Fibroblast of lung (primary cell): Measurements from ENCODE around the gene SSPN.

Source experiments
- CTCF ChIP-seq, 2 donors: IDR thresholded peaks in 1 of 2; conservative IDR thresholded peaks in 1 of 2; 1 replicate in 1 of 2; 2 replicates in 1 of 2; pipeline ENCODE4 v1.5.1; 2011 to 2012; ENCODE audit warnings: low read length in 2 of 2, control low read depth in 1 of 2, inconsistent platforms in 1 of 2, low read depth in 1 of 2, mild to moderate bottlenecking in 1 of 2
- EZH2 ChIP-seq: IDR thresholded peaks from 2 replicates; pipeline ENCODE4 v1.5.1; 2012; ENCODE audit warnings: low read length, control low read depth, mild to moderate bottlenecking; ENCODE audit errors: missing control alignments

DNA sequence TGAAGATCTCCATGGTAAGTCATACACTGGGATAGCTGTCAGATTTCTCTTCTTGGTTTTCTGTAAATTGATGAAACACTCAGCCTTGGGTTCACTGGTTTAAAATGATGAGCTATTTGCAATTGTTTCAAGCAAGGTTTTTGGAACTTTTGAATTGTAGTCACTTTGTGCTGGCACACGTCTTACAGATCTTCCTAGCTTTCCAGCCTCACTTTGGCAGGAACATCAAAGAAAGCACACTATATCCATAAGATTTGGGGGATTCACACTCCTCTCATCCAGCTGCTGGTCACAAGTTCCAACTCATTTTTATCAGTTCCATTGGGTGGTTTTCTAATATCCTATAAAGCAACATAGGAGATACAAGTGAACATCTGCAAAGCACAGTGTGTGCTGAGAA is 16.0 kb downstream of the SSPN start:
- TF ChIP-seq CTCF (conservative IDR thresholded peaks at IDR 0.05 in 1 of 2, IDR thresholded peaks at IDR 0.05 in 1 of 2; ENCODE audit: low read depth in 1 of 2, low read length in 2 of 2) (no peak), EZH2 (no peak)
